ENCODE results near the gene DGKK. TPM values are rescaled to one million over a fixed set of nuclear protein-coding genes. Genes with fewer than 3 reads are reported as not detected.
A peak's percentile ranks its signal among the peaks of the same experiment; 100 is the strongest.

DGKK gene
- total RNA-seq, 1 donor from 2014 or later = 0.05 TPM

DNA sequence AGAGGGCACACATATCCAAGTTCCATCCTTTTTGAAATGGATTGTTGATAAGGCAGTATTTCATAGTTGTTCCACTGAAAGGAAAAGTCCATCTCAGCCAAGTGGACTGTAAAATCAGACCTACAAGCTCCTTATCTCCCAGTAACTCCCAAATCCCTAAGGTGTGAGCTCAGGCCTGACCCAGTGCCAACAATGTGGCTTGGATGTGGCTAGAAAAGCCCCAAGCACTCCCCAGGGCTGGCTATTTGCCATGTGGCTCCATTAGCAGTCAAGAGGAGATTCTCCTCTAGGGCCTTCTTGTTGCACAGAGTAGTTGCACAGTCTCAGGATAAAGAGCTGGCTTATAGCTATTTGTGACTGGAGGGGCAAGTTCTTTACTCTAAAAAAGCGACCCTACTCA, 25.0 kb upstream of the DGKK start:
- peaks cover 10% of the 10 kb centered on the region for H3K27me3 Mint-ChIP-seq (ENCODE audit: low read depth, unreplicated experiment)
- H3K27ac Mint-ChIP-seq (ENCODE audit: unreplicated experiment) = no peak overlapping the region
- FAIRE-seq (no peak), DNase-seq (ENCODE audit: low read depth) (peak; percentile 4)
- Histone ChIP-seq H3K4me2 (ENCODE audit: low read length) (no peak overlapping the region), H3K36me3 (ENCODE audit: insufficient read depth, low read length) (no peaks in the 10 kb centered on the region), H2AFZ (ENCODE audit: low read depth, low read length) (no peak overlapping the region), H3K27ac (ENCODE audit: low read depth, low read length) (no peak overlapping the region), H3K4me3 (ENCODE audit: insufficient read depth, low read depth, low read length) (no peak overlapping the region), H3K9ac (ENCODE audit: low read length) (no peak overlapping the region), H3K79me2 (ENCODE audit: insufficient read depth, low read length) (no peaks in the 10 kb centered on the region), H4K20me1 (ENCODE audit: insufficient read depth, low read length) (no peaks in the 10 kb centered on the region), H3K4me1 (ENCODE audit: insufficient read depth, low read length) (no peaks in the 10 kb centered on the region), H3K9me3 (ENCODE audit: insufficient read depth, low read depth, low read length) (no peaks in the 10 kb centered on the region), H3K27me3 (ENCODE audit: insufficient read depth, low read length) (no peaks in the 10 kb centered on the region)
- no peaks in the 10 kb centered on the region for H3K36me3 Mint-ChIP-seq (ENCODE audit: low read depth, unreplicated experiment)
- TF ChIP-seq, protein P1, sequence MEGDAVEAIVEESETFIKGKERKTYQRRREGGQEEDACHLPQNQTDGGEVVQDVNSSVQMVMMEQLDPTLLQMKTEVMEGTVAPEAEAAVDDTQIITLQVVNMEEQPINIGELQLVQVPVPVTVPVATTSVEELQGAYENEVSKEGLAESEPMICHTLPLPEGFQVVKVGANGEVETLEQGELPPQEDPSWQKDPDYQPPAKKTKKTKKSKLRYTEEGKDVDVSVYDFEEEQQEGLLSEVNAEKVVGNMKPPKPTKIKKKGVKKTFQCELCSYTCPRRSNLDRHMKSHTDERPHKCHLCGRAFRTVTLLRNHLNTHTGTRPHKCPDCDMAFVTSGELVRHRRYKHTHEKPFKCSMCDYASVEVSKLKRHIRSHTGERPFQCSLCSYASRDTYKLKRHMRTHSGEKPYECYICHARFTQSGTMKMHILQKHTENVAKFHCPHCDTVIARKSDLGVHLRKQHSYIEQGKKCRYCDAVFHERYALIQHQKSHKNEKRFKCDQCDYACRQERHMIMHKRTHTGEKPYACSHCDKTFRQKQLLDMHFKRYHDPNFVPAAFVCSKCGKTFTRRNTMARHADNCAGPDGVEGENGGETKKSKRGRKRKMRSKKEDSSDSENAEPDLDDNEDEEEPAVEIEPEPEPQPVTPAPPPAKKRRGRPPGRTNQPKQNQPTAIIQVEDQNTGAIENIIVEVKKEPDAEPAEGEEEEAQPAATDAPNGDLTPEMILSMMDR (IDR thresholded peaks at IDR 0.05; ENCODE audit: insufficient read depth, low read depth, low read length) = no peak
- no peak for TF ChIP-seq EZH2 (IDR thresholded peaks at IDR 0.05; ENCODE audit: insufficient read depth, low read length)
- no peaks in the 10 kb centered on the region for H3K4me1 Mint-ChIP-seq (ENCODE audit: low read depth, unreplicated experiment)
- no peaks in the 10 kb centered on the region for H3K9me3 Mint-ChIP-seq (ENCODE audit: unreplicated experiment)
- no peak overlapping the region for H3K4me3 Mint-ChIP-seq (ENCODE audit: unreplicated experiment)

GRCh38 chrX:50492720-50493119, 22.1 kb upstream of the DGKK start:
- H3K4me3 ChIP-seq (ENCODE audit: insufficient read depth, low read depth, low read length) = no peak overlapping the region
- no peaks in the 10 kb centered on the region for H3K79me2 ChIP-seq (ENCODE audit: insufficient read depth, low read length)
- no peak overlapping the region for H3K9ac ChIP-seq (ENCODE audit: low read length)
- DNase-seq (ENCODE audit: low read depth) (no peak), FAIRE-seq (no peak)
- no peak overlapping the region for H3K4me3 Mint-ChIP-seq (ENCODE audit: unreplicated experiment)
- H3K36me3 ChIP-seq (ENCODE audit: insufficient read depth, low read length) = no peaks in the 10 kb centered on the region
- H3K27ac Mint-ChIP-seq (ENCODE audit: unreplicated experiment) = no peak overlapping the region
- H3K4me1 Mint-ChIP-seq (ENCODE audit: low read depth, unreplicated experiment) = no peaks in the 10 kb centered on the region
- TF ChIP-seq, protein P1 (IDR thresholded peaks at IDR 0.05; ENCODE audit: insufficient read depth, low read depth, low read length) = no peak
- no peak for TF ChIP-seq EZH2 (IDR thresholded peaks at IDR 0.05; ENCODE audit: insufficient read depth, low read length)
- H3K27me3 ChIP-seq (ENCODE audit: insufficient read depth, low read length) = no peaks in the 10 kb centered on the region
- H3K27me3 Mint-ChIP-seq (ENCODE audit: low read depth, unreplicated experiment) = peaks cover 8% of the 10 kb centered on the region
- H3K4me1 ChIP-seq (ENCODE audit: insufficient read depth, low read length) = no peaks in the 10 kb centered on the region
- H4K20me1 ChIP-seq (ENCODE audit: insufficient read depth, low read length) = no peaks in the 10 kb centered on the region
- no peaks in the 10 kb centered on the region for H3K9me3 Mint-ChIP-seq (ENCODE audit: unreplicated experiment)
- H3K4me2 ChIP-seq (ENCODE audit: low read length) = no peak overlapping the region
- H3K36me3 Mint-ChIP-seq (ENCODE audit: low read depth, unreplicated experiment) = no peaks in the 10 kb centered on the region
- H3K27ac ChIP-seq (ENCODE audit: low read depth, low read length) = no peak overlapping the region
- H3K9me3 ChIP-seq (ENCODE audit: insufficient read depth, low read depth, low read length) = no peaks in the 10 kb centered on the region
- H2AFZ ChIP-seq (ENCODE audit: low read depth, low read length) = no peak overlapping the region

- Histone ChIP-seq H3K4me3 (ENCODE audit: insufficient read depth, low read depth, low read length) (no peak overlapping the region), H3K9me3 (ENCODE audit: insufficient read depth, low read depth, low read length) (no peaks in the 10 kb centered on the region), H3K79me2 (ENCODE audit: insufficient read depth, low read length) (no peaks in the 10 kb centered on the region), H3K27me3 (ENCODE audit: insufficient read depth, low read length) (no peaks in the 10 kb centered on the region), H3K36me3 (ENCODE audit: insufficient read depth, low read length) (no peaks in the 10 kb centered on the region), H3K27ac (ENCODE audit: low read depth, low read length) (no peak overlapping the region), H4K20me1 (ENCODE audit: insufficient read depth, low read length) (no peaks in the 10 kb centered on the region), H3K4me1 (ENCODE audit: insufficient read depth, low read length) (no peaks in the 10 kb centered on the region), H3K4me2 (ENCODE audit: low read length) (no peak overlapping the region), H3K9ac (ENCODE audit: low read length) (no peak overlapping the region), H2AFZ (ENCODE audit: low read depth, low read length) (no peak overlapping the region)
- Mint-ChIP-seq H3K4me1 (ENCODE audit: low read depth, unreplicated experiment) (peaks cover 3% of the 10 kb centered on the region), H3K27ac (ENCODE audit: unreplicated experiment) (no peak overlapping the region), H3K27me3 (ENCODE audit: low read depth, unreplicated experiment) (no peaks in the 10 kb centered on the region), H3K36me3 (ENCODE audit: low read depth, unreplicated experiment) (no peaks in the 10 kb centered on the region), H3K9me3 (ENCODE audit: unreplicated experiment) (no peaks in the 10 kb centered on the region), H3K4me3 (ENCODE audit: unreplicated experiment) (no peak overlapping the region)
- no peak for DNase-seq (ENCODE audit: low read depth)
- TF ChIP-seq EZH2 (IDR thresholded peaks at IDR 0.05; ENCODE audit: insufficient read depth, low read length) = no peak
- TF ChIP-seq, protein P1 (IDR thresholded peaks at IDR 0.05; ENCODE audit: insufficient read depth, low read depth, low read length) = no peak
- peak; percentile 69 for FAIRE-seq
Observed at GRCh38 chrX:50484662-50485061, 14.0 kb upstream of the DGKK start.

All from astrocyte (in vitro differentiated cells and primary cell).